ENCODE data around the gene FARSB. TPM values are rescaled to one million over a fixed set of nuclear protein-coding genes. Genes with fewer than 3 reads are reported as not detected.

Gene FARSB
- total RNA-seq, 2 donors from 2014 or later, result 7.3 to 11.1 TPM

DNA sequence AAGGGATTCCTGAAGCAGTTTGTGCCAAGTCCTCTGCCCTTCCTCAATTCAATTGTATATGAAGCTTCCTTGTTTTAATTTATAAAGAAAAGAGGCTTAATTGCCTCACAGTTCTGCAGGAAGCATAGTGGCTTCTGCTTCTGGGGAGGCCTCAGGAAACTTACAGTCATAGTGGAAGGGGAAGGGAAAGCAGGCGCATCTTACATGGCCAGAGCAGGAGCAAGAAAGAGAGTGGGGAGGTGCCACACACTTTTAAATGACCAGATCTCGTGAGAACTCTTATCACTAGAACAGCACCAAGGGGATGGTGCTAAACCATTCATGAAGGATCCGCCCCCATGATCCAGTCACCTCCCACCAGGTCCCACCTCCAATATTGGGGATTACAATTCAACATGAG lies 117.4 kb downstream of the FARSB start:
- TF ChIP-seq, protein P1, sequence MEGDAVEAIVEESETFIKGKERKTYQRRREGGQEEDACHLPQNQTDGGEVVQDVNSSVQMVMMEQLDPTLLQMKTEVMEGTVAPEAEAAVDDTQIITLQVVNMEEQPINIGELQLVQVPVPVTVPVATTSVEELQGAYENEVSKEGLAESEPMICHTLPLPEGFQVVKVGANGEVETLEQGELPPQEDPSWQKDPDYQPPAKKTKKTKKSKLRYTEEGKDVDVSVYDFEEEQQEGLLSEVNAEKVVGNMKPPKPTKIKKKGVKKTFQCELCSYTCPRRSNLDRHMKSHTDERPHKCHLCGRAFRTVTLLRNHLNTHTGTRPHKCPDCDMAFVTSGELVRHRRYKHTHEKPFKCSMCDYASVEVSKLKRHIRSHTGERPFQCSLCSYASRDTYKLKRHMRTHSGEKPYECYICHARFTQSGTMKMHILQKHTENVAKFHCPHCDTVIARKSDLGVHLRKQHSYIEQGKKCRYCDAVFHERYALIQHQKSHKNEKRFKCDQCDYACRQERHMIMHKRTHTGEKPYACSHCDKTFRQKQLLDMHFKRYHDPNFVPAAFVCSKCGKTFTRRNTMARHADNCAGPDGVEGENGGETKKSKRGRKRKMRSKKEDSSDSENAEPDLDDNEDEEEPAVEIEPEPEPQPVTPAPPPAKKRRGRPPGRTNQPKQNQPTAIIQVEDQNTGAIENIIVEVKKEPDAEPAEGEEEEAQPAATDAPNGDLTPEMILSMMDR (IDR thresholded peaks at IDR 0.05), result no peak
- DNase-seq (ENCODE audit: low spot score) (no peak), ATAC-seq (ENCODE audit: insufficient number of reproducible peaks, low FRiP score, low read depth) (no peak)
- Histone ChIP-seq H3K4me3 (no peak overlapping the region), H3K36me3 (no peaks in the 10 kb centered on the region), H3K9me3 (no peaks in the 10 kb centered on the region), H3K4me1 (ENCODE audit: control insufficient read depth in 1 of 2, low read depth in 2 of 2) (no peaks in the 10 kb centered on the region), H3K27me3 (replicated peaks; ENCODE audit: insufficient read depth) (no peaks in the 10 kb centered on the region), H3K27ac (no peak overlapping the region)

DNA sequence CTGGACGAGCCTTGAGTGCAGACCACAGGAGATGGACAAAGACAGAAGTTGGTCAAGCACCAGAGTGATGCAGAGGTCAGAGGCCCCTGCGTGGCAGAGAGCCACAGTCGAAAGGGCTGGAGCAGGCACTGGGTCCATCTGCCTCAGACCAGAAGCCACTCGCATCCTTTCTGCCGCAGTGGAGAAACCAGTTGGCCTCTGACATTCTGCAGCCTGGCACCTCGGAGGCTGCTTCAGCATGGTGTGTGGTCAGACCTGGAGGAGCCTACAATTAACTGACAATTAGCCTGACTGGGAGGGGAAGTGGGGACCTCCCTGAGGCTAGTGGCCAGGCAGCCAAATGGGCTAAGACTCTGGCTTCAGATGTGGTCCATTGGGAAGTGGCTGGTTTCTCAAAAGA lies 120.4 kb downstream of the FARSB start:
- no peaks in the 10 kb centered on the region for H3K9me3 ChIP-seq
- no peaks in the 10 kb centered on the region for H3K4me1 ChIP-seq (ENCODE audit: control insufficient read depth in 1 of 2, low read depth in 2 of 2)
- H3K4me3 ChIP-seq, result no peak overlapping the region
- H3K27ac ChIP-seq, result no peak overlapping the region
- TF ChIP-seq, protein P1 (IDR thresholded peaks at IDR 0.05), result no peak
- ATAC-seq (ENCODE audit: insufficient number of reproducible peaks, low FRiP score, low read depth) (no peak), DNase-seq (ENCODE audit: low spot score) (no peak)
- H3K36me3 ChIP-seq, result no peaks in the 10 kb centered on the region
- H3K27me3 ChIP-seq (replicated peaks; ENCODE audit: insufficient read depth), result no peaks in the 10 kb centered on the region

DNA sequence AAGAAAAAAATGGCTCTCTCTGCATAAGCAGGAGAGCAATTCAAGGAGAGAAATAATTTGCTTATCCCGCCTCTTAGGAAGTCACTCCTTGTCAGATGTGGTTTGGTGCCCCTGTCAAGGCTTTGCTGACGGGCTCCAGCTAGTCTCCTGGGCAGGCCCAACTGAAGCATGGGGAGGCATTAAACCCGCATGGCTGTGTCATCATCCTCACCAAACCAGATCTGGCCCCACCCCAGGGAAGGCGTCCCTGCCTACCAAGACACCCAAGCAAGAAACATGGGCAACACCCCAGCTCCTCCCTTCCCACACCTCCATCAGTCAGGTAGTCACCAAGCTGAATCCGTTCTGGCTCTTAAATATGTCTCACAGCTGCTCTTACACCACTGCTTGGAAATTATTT lies 123.6 kb downstream of the FARSB start:
- Histone ChIP-seq H3K4me1 (ENCODE audit: control insufficient read depth in 1 of 2, low read depth in 2 of 2) (no peaks in the 10 kb centered on the region), H3K27me3 (replicated peaks; ENCODE audit: insufficient read depth) (no peaks in the 10 kb centered on the region), H3K36me3 (no peaks in the 10 kb centered on the region), H3K4me3 (no peak overlapping the region), H3K27ac (no peak overlapping the region), H3K9me3 (no peaks in the 10 kb centered on the region)
- ATAC-seq (ENCODE audit: insufficient number of reproducible peaks, low FRiP score, low read depth) (no peak), DNase-seq (ENCODE audit: low spot score) (no peak)
- TF ChIP-seq, protein P1 (IDR thresholded peaks at IDR 0.05), result no peak

DNA sequence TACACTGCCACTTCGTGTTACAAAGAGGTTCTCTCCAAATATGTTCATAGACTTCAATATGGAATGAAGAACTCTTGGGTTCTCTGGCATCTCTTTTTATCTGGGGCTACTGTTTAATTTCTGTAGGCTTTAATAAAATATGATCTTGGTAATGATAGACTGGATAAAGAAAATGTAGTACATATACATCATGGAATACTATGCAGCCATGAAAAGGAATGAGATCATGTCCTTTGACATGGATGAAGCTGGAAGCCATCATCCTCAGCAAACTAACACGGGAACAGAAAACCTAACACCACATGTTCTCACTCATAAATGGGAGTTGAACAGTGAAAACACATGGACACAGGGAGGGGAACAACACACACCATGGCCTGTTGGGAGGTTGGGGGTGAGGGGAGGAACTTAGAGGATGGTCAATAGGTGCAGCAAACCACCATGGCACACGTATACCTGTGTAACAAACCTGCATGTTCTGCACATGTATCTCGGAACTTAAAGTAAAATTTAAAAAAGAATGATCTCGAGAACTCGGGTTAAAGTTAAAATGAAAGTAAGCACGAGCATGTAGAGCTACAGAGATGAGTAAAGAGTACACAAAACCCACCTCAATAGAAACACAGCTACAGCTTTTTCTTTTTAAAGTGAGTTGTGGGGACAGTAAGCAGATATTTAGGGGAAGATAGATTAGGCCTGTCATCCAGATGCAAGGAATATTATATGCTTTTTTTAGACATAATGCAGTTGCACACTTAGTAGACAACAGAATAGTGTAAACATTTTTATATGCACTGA lies 129.2 kb downstream of the FARSB start:
- TF ChIP-seq, protein P1 (IDR thresholded peaks at IDR 0.05), result no peak
- Histone ChIP-seq H3K4me3 (no peak overlapping the region), H3K27me3 (replicated peaks; ENCODE audit: insufficient read depth) (no peaks in the 10 kb centered on the region), H3K27ac (no peak overlapping the region), H3K36me3 (no peaks in the 10 kb centered on the region), H3K4me1 (ENCODE audit: control insufficient read depth in 1 of 2, low read depth in 2 of 2) (no peaks in the 10 kb centered on the region), H3K9me3 (no peaks in the 10 kb centered on the region)
- DNase-seq (ENCODE audit: low spot score) (no peak), ATAC-seq (ENCODE audit: insufficient number of reproducible peaks, low FRiP score, low read depth) (no peak)

DNA sequence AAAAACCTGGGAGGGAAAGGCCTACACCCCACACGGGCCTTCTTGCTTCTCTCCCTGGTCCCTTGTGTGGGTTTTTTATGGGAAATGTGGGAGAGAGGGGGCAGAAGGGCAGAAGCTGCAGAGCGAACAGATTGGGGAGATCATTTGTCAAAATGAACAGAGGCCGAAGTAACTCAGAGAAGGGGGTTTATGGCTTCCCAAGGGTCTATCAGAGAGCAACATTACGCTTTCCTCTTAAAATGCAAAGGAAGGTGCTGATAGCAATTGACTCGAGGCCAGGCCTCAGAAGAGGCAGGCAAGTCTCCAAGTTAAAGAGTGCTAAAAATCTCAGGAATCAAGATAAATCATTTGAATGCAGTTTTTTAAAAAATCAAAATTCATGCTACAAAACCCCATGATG lies 130.1 kb downstream of the FARSB start:
- Histone ChIP-seq H3K36me3 (no peaks in the 10 kb centered on the region), H3K27me3 (replicated peaks; ENCODE audit: insufficient read depth) (no peaks in the 10 kb centered on the region), H3K4me3 (no peak overlapping the region), H3K27ac (no peak overlapping the region), H3K9me3 (no peaks in the 10 kb centered on the region), H3K4me1 (ENCODE audit: control insufficient read depth in 1 of 2, low read depth in 2 of 2) (no peaks in the 10 kb centered on the region)
- TF ChIP-seq, protein P1 (IDR thresholded peaks at IDR 0.05), result no peak
- no peak for DNase-seq (ENCODE audit: low spot score)
- no peak for ATAC-seq (ENCODE audit: insufficient number of reproducible peaks, low FRiP score, low read depth)
